HepG2 (cell line): ENCODE measurements around the gene ADRA1B. TPM values are rescaled to one million over a fixed set of nuclear protein-coding genes. Genes with fewer than 3 reads are reported as not detected.

ENCODE experiments used
- ATAC-seq: fragments of 200-7000 bp; cut with Tn5 transposase; 3 replicates; pipeline ENCODE4 v1.9.1; 2020; ENCODE audit warnings: mild to moderate bottlenecking, moderate library complexity
- BruUV-seq: library from RNA; stranded (reverse); fragments of 400-500 nt; replicated peaks from 2 replicates; lab custom pipeline; 2021; lab: Mats Ljungman, UMichigan
- CTCF ChIA-PET: fragments of 300-600 bp; formaldehyde crosslinking; extraction: SDS; loops from one replicate; lab custom pipeline; 2021; ENCODE audit warnings: low total read pairs, inconsistent platforms, low intra/inter-chr PET ratio; lab: Yijun Ruan, JAX
- POLR2A ChIA-PET: fragments of 350-600 bp; sonication (Branson Sonifier 250); formaldehyde crosslinking; loops from one replicate; lab custom pipeline; 2020; ENCODE audit warnings: antibody characterized with exemption, inconsistent platforms; lab: Yijun Ruan, JAX
- DNase-seq: peaks from one replicate; pipeline ENCODE4 v3.0.0-alpha.2; 2015; ENCODE audit warnings: low spot score
- FAIRE-seq: peaks from 3 replicates; lab custom pipeline; 2011; peaks lifted over from hg19 to GRCh38; lab: Jason Lieb, UNC
- H2AFZ ChIP-seq: one replicate; pipeline ENCODE4 v1.6.1; 2011; ENCODE audit warnings: low read length, inconsistent platforms
- H3K27ac ChIP-seq: fragments of 300-600 bp; 3 replicates; pipeline ENCODE4 v1.8.0; 2011; ENCODE audit warnings: mixed run types, mild to moderate bottlenecking, mixed read lengths, low read length, inconsistent platforms; ENCODE audit not compliant: insufficient read depth; ENCODE audit errors: extremely low read length
- H3K27me3 ChIP-seq, 2 experiments: fragments of 200-600 bp in 1 of 2; 2 replicates in 1 of 2; 3 replicates in 1 of 2; pipeline versions ENCODE4 v1.6.0 to v1.8.0; 2011; ENCODE audit warnings: low read length in 2 of 2, mild to moderate bottlenecking in 2 of 2, moderate library complexity in 2 of 2, inconsistent platforms in 1 of 2; ENCODE audit not compliant: insufficient read depth in 2 of 2, control insufficient read depth in 1 of 2
- H3K36me3 ChIP-seq, 2 experiments: fragments of 200-600 bp in 1 of 2; replicated peaks in 1 of 2; 2 replicates in 1 of 2; 3 replicates in 1 of 2; pipeline versions ENCODE4 v1.5.1 to v1.8.0; 2011; ENCODE audit warnings: low read length in 2 of 2, inconsistent platforms in 1 of 2; ENCODE audit not compliant: insufficient read depth in 2 of 2, control insufficient read depth in 1 of 2
- H3K4me1 ChIP-seq: 2 replicates; pipeline ENCODE4 v1.5.1; 2012; ENCODE audit warnings: low read length, inconsistent platforms; ENCODE audit not compliant: insufficient read depth
- H3K4me2 ChIP-seq: 2 replicates; pipeline ENCODE4 v1.6.0; 2011; ENCODE audit warnings: low read depth, low read length, inconsistent platforms
- H3K4me3 ChIP-seq, 3 experiments: fragments of 200-600 bp in 1 of 3; sonication (generic), shearing (Covaris generic) in 1 of 3; replicated peaks in 1 of 3; 2 replicates each; pipeline ENCODE4 v1.5.1; 2011 to 2016; ENCODE audit warnings: low read length in 3 of 3, inconsistent platforms in 2 of 3, low read depth in 2 of 3, mild to moderate bottlenecking in 2 of 3, control low read depth in 1 of 3, mixed read lengths in 1 of 3; ENCODE audit not compliant: insufficient read depth in 1 of 3
- H3K79me2 ChIP-seq: one replicate; pipeline ENCODE4 v1.6.1; 2011; ENCODE audit warnings: low read length, inconsistent platforms; ENCODE audit not compliant: insufficient read depth
- H3K9ac ChIP-seq: 2 replicates; pipeline ENCODE4 v1.6.0; 2011; ENCODE audit warnings: mild to moderate bottlenecking, low read depth, low read length, inconsistent platforms; ENCODE audit not compliant: insufficient read depth
- H3K9me3 ChIP-seq: 2 replicates; pipeline ENCODE4 v1.5.1; 2012; ENCODE audit warnings: mild to moderate bottlenecking, low read length
- H4K20me1 ChIP-seq: 2 replicates; pipeline ENCODE4 v1.6.0; 2011; ENCODE audit warnings: inconsistent platforms, mild to moderate bottlenecking, low read length, moderate library complexity; ENCODE audit not compliant: insufficient read depth
- CHD4 ChIP-seq: fragments of 200-600 bp; sonication (generic); IDR thresholded peaks from 2 replicates; pipeline ENCODE4 v1.7.0; 2017; ENCODE audit warnings: mild to moderate bottlenecking, low read length, borderline replicate concordance
- HINFP ChIP-seq: sonication (generic); formaldehyde crosslinking; IDR thresholded peaks from 2 replicates; pipeline ENCODE4 v1.4.0; 2020; ENCODE audit warnings: low read depth, mild to moderate bottlenecking, missing genetic modification reagents
- HNF1A ChIP-seq, 2 experiments: sonication (generic) in 1 of 2; formaldehyde crosslinking in 1 of 2; IDR thresholded peaks; 2 replicates each; pipeline versions ENCODE4 v1.4.0 to v1.6.1; 2016 to 2020; ENCODE audit warnings: borderline replicate concordance in 1 of 2, low read depth in 1 of 2, mild to moderate bottlenecking in 1 of 2, missing genetic modification reagents in 1 of 2
- PPARG ChIP-seq: conservative IDR thresholded peaks from 2 replicates; pipeline ENCODE4 v1.6.1; 2016; ENCODE audit warnings: missing biosample characterization, missing genetic modification reagents
- PRPF4 ChIP-seq: fragments of 200-400 bp; formaldehyde crosslinking; IDR thresholded peaks from 2 replicates; pipeline ENCODE4 v1.6.1; 2016; ENCODE audit warnings: low read length, low read depth; ENCODE audit not compliant: poor library complexity, severe bottlenecking
- RARA ChIP-seq: IDR thresholded peaks from 2 replicates; pipeline ENCODE4 v1.6.1; 2016; ENCODE audit warnings: missing genetic modification reagents, missing compliant biosample characterization
- SMAD1 ChIP-seq: sonication (generic); formaldehyde crosslinking; IDR thresholded peaks from 2 replicates; pipeline ENCODE4 v1.4.0; 2020; ENCODE audit warnings: missing genetic modification reagents, low read depth, mild to moderate bottlenecking, borderline replicate concordance
- SNRNP70 ChIP-seq: fragments of 200-400 bp; formaldehyde crosslinking; IDR thresholded peaks from 2 replicates; pipeline ENCODE4 v1.6.1; 2017; ENCODE audit warnings: mild to moderate bottlenecking, low read depth, low read length, moderate library complexity
- ZFP62 ChIP-seq: sonication (generic); formaldehyde crosslinking; IDR thresholded peaks from 2 replicates; pipeline ENCODE4 v1.4.0; 2020; ENCODE audit warnings: missing genetic modification reagents
- ZKSCAN8 ChIP-seq: IDR thresholded peaks from 2 replicates; pipeline ENCODE4 v1.6.1; 2016; ENCODE audit warnings: borderline replicate concordance, missing genetic modification reagents, missing compliant biosample characterization
- ZNF142 ChIP-seq: sonication (generic); formaldehyde crosslinking; IDR thresholded peaks from 2 replicates; pipeline ENCODE4 v1.4.0; 2020; ENCODE audit warnings: missing genetic modification reagents
- ZNF552 ChIP-seq: sonication (generic); formaldehyde crosslinking; IDR thresholded peaks from 2 replicates; pipeline ENCODE4 v1.9.0; 2022; ENCODE audit warnings: missing genetic modification reagents, mild to moderate bottlenecking, borderline replicate concordance
- in situ Hi-C: cut with HindIII; loops from 2 replicates; pipeline ENCODE4 v1.10.0; 2017; ENCODE audit warnings: low pct_unique_long_range_greater_than_20kb; ENCODE audit not compliant: extremely low pct_ligation_motif_present
- intact Hi-C: fragments of 100-400 bp; cut with micrococcal nuclease; formaldehyde crosslinking; loops from one replicate; pipeline ENCODE4 v1.10.0; 2022; ENCODE audit not compliant: unreplicated experiment
- polyA plus RNA-seq, 8 experiments: library from polyadenylated mRNA; depleted of rRNA in 3 of 8; stranded (reverse) in 7 of 8; unstranded in 1 of 8; fragments of >200 nt; fragmentation: Illumina TruSeq in 4 of 8; extraction: Trizol in 4 of 8; gene quantifications; 2 replicates each; pipeline versions ENCODE4 v1.2.1 to v1.2.3, GENCODE V29; 2011 to 2016; ENCODE audit warnings: low read depth in 4 of 8, missing spikeins in 1 of 8, mixed read lengths in 1 of 8; ENCODE audit not compliant: insufficient read depth in 1 of 8
- total RNA-seq, 5 experiments: library from RNA; depleted of rRNA; stranded (reverse); fragments of >200 nt; fragmentation: Illumina TruSeq; extraction: Trizol; gene quantifications; 2 replicates each; pipeline ENCODE4 v1.2.3, GENCODE V29; 2016; ENCODE audit warnings: low read depth in 1 of 5

The ADRA1B gene
- total and polyA plus RNA-seq, 2 of the 13 experiments (the other 11 are each of a cell fraction or from before 2014, with no cell fraction given) = not detected

GRCh38 chr5:159969966-159970365, 53.7 kb downstream of the ADRA1B start:
- no peak for ATAC-seq
- H3K27ac ChIP-seq = no peak overlapping the region
- H3K9me3 ChIP-seq = no peaks in the 10 kb centered on the region
- no peak overlapping the region for H3K9ac ChIP-seq
- no peaks in the 10 kb centered on the region for H4K20me1 ChIP-seq
- no peaks in the 10 kb centered on the region for H3K36me3 ChIP-seq
- no TSS peak for BruUV-seq
- H3K4me2 ChIP-seq = no peak overlapping the region
- H3K4me3 ChIP-seq = no peak overlapping the region
- no peaks in the 10 kb centered on the region for H3K4me1 ChIP-seq
- POLR2A ChIA-PET = no interaction called here
- CTCF ChIA-PET = no interaction called here
- DNase-seq = no peak
- intact Hi-C loops = no loop called here
- H3K79me2 ChIP-seq = no peaks in the 10 kb centered on the region
- in situ Hi-C loops = loop anchor here (5.0 kb wide), 1 partner anchor 528 kb away; no protein-coding TSS in a partner anchor
- H2AFZ ChIP-seq = no peak overlapping the region
- H3K27me3 ChIP-seq = peaks cover 1 to 25% of the 10 kb centered on the region in 2 experiments; a peak in 4 of 5 replicates
- FAIRE-seq = no peak
- TF ChIP-seq HINFP = no peak
- TF ChIP-seq SNRNP70 = no peak
- no peak for TF ChIP-seq ZNF552 (CRISPR knock-in tag)
- TF ChIP-seq PRPF4 = no peak
- TF ChIP-seq ZKSCAN8 (CRISPR knock-in tag) = no peak
- TF ChIP-seq SMAD1 (CRISPR knock-in tag) = no peak
- TF ChIP-seq ZNF142 (CRISPR knock-in tag) = no peak
- TF ChIP-seq HNF1A (IDR thresholded peaks at IDR 0.05; ENCODE audit: low read depth) = no peak
- no peak for TF ChIP-seq HNF1A (CRISPR knock-in tag; IDR thresholded peaks at IDR 0.05; ENCODE audit: borderline replicate concordance)
- TF ChIP-seq CHD4 = no peak
- no peak for TF ChIP-seq RARA (CRISPR knock-in tag)
- no peak for TF ChIP-seq PPARG (CRISPR knock-in tag)
- no peak for TF ChIP-seq ZFP62
